ENCODE measurements around the gene C10orf67.
"Not testable (repeated sequence)": the region's sequence is repeated elsewhere in the genome, so short reads cannot be mapped to it uniquely, and the experiment has no call there.

The C10orf67 gene

DNA sequence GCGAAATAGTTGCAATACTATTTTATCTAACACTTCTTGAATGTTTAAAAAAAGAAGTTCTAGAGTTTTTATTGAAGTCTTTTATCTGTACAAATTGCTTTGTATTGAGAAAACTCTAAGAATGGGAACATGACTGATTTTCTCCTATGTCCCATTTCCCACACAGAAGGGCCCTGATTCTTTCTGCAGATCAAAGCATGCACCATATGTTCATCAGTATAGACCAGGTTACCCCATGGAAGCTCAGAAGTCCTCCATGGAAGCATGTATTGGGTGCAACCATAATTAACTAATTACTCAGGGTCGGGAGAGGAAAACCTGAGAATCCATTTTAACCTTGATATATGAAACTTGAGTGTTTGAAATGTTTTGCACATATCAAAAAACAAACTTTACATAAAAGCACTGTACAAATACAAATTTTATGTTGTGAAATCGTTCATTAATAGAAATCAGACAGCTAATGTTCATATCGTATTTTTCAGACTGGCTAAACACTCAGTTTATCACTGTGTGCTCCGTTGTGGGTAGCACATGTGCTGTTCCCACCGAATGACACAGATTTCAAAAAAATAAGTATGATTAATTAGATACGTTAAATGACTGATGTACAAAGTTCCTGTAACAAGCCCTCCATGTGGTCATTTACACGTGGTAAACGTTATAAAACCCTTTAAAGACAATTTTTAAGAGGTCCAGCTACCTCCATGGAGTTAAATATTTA lies 81.0 kb downstream of the C10orf67 start:
- no peak for DNase-seq

- no peak for DNase-seq
Measured at GRCh38 chr10:23262928-23263327, 81.7 kb downstream of the C10orf67 start.

GRCh38 chr10:23258516-23258915 lies 86.1 kb downstream of the C10orf67 start:
- no peak for DNase-seq

DNA sequence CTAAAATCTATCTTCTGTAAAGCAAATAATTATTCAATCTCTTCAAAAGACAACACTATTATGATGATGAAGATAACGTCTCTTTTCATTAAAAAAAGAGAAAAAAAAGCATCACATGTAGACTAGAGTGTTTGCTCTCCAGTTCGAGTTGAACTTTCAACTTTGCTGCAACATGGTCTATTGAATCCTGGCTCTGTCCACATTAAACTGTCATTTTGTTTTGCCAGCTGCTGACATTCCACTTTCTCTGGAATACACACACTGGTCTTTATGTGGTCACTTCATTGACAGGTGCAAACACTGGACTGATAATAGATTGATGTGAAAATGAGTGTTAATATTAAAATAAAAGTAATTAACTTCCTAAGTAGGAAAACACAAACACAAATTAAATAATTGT lies 90.8 kb downstream of the C10orf67 start:
- no peak for DNase-seq

- DNase-seq: not testable (repeated sequence)
Measured at GRCh38 chr10:23252859-23253258, 91.7 kb downstream of the C10orf67 start.

- DNase-seq: not testable (repeated sequence)
Measured at GRCh38 chr10:23241779-23242178, 102.8 kb downstream of the C10orf67 start.

- no peak for DNase-seq
Measured at GRCh38 chr10:23238015-23238414, 106.6 kb downstream of the C10orf67 start.

DNA sequence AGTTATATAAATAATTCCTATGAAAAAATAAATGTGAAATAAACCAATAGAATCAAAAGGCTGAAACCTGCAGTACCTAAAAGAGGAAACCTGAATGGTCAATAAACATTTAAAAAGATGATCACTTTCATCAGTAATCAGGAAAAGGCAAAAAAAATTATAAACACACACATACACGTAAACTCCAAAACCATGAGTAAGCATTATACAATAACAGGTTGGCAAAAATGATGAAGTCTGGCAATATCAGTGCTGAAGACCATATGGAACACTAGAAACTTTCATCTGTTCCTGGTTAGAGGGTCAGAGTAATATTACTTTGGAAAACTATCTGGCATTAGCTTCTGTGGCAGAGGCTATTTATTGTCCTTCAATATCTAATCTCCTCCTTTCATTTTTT lies 114.0 kb downstream of the C10orf67 start:
- no peak for DNase-seq

GRCh38 chr10:23217471-23217870 lies 127.1 kb downstream of the C10orf67 start:
- DNase-seq: no peak

DNA sequence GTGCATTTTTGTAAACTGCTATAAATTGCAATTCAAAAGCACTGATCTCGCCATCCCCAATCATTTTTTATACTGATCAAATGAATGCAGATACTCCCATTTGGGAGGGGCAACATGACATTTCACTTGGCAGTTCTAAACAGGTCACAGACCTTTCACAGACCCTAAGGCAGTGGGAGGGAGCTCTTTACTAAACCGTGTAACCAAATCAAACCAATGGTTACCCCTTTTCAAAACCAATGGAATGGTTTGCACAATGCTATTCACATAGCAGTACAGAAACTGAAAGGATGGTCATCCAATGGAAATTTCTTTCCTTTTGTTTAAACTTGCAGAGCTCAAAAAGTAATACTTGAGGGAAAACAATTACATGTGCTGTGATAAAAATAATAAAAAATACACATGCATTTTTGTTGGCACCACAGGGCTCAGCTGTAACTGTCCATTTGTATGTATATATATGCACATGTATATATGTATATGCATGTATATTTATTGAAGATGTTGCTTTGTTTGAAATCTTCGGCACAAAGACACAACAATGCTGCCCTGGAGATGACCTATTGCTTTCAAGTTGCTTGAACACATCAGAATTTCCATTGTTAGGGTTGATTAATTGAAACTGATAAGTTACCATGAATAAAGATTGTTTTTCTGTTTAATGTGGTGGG lies 138.5 kb downstream of the C10orf67 start:
- DNase-seq: no peak

GRCh38 chr10:23204773-23205172 lies 139.8 kb downstream of the C10orf67 start:
- no peak for DNase-seq

DNA sequence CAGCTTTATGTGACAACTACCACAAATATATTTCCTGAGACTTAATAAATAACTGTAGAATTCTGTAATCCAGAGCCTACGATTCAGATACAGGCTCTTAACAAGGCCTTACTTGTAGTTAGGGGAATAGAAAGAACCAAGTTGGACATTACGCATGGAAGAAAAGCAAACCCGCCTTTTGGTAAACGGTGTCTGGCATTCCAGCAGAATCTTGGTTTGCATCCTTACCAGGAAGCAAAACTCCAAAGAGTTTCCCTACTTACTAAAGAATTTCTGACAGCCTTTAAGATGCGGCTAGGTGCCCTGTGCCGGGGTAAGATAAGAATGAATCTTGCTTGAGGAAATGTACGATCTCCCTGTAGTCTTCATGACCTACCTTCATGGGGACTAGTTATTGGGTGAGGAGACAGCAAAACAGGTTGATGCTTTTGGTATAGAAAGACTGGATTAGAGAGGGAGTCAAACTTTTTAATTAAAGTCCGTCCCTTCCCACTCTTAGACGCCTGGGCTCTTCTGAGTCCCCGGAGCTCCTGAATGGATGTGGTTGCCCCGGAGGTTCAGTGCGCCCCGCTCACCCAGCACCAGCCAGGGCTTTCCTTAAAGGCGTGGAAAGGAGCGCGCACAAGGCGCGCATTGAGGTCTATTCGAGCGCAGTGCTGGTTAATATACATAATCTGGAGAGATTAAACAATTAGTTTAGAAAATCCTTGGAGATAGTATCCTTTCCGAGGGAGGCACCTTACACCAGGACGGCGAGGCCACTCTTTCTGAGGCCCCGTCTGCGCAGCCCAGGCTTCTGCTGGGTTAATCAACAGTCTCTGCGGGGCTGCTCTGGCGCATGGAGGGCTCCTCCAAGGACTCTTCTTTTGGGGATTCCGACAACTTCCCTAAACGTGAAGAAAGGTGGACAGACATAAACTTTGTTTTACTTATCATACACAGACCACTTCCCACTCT lies 140.9 kb downstream of the C10orf67 start:
- no peak for DNase-seq

GRCh38 chr10:23202779-23203178 lies 141.8 kb downstream of the C10orf67 start:
- DNase-seq: no peak

- no peak for DNase-seq
Measured at GRCh38 chr10:23201837-23202236, 142.8 kb downstream of the C10orf67 start.

DNA sequence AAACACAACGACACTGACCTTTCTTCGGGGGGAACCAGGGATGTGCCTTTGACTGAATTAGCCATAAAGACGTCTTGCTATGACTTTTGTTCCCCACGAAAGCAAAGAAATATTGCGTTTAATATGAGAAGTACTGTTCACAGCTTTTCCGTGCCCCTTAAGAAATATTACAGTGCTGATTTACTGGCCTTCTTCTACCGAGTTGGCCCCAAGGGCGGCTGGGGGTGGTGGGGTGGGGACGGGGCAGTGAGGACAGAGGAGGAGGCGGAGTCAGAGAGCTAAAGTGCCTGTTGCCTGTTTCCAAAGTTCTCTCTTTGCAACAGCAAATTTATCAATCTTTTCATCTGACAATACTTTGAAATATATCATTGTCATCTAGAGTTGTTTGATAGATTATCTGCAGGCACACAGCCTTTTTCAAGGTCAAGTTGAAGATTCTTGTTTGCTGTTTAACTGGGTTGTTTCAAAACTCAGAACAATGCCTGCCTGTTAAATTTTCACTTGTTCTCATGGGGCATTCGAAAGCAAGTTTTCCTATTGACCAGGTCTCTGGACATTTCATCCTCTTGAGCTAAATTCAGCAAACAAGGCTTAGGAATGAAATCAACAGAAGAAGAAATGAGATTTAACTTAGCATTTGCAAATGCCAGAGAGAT lies 143.5 kb downstream of the C10orf67 start:
- no peak for DNase-seq

DNA sequence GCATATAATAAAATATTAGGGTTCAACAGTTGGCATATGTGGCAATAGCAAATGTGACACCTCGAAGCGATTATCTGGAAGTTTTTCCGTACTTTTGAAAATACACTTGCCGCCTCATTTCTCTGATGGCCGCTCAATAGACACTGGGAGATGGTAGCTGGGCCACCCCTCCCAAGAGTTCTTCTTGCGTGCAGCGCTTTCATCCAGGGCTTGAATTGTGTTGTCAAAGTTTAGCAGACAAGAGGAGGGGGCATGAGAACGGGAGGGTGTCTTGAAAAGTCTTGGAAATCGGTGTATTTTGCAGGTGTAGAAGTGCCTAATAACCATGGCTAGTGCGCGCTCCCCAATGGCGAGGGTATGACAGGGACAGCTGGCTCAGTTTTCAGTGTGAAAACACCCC lies 144.0 kb downstream of the C10orf67 start:
- no peak for DNase-seq

DNA sequence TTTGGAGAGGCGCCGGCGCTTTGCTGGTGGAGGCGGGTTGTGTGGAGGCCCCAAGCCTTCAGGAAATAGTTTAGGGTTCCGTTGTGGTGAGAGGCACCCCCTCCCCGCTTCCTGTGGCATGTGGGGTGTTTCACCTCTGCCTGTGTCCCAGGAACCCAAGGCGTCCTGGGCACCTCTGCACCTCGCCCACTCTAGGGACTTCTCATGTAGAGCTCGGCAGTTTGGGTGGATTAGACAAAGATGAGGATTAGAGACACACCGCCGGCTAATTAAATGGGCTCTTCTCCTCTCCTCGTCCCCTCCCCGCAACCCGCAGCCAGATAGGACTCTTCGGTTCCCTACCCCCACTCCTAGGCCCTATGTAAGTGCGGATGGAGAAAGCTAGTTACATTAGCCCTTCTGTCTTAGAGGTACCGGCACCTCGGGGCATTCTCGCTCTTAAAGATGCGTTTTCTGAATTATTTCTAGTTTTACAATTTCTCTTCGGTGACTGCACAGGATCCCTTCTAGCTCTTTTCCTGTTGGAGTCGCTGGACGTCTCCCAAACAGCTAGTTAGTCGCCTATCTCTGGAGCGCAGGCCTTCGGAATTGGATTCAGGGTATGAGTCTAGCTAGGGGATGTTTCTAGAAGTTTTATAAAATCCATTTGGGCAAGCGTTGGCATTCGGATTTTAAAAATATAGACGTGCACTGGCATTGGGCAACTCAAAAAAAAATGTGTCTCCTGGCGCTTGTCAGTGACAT lies 144.7 kb downstream of the C10orf67 start:
- no peak for DNase-seq

DNA sequence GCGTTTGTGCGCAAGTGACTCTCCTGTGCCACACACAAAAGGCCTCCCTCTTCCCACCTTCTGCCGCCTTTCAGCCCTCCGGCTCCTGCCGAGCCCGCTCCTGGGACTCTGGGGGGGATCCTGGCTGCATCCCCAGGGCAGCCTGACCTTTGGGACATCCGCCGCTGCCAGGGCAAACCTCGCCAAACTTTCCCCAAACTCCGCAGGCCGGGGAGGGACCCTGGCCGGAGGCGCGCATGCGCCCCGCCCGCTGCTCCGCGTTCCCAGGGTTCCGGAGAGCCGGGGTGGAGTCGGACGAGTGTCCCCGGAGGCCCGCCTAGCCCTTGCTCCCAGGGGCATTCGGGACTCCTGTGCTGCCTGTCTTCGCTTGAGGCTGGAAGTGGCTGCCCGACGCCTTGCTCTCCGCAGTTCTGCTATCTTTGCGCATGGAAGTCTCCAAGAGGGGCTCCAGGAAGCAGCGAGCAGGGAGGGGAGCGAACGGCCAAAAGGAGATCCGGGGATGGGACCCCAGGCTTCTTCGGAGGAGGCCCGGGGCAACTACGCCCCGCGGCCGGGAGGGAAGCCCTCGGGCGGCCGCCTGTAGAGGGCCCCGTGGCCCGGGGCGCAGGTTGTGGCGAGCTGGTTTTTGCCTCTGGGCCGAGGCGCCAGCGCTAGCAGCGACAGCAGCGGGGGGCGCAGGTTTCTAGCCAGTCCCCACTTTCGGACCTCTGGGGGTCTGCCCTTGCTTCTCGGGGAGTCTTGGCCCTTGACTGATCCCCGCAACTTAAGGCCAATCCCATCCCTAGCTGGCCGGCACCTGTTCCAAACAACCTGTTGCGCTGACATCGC lies 145.4 kb downstream of the C10orf67 start:
- DNase-seq: no peak

DNA sequence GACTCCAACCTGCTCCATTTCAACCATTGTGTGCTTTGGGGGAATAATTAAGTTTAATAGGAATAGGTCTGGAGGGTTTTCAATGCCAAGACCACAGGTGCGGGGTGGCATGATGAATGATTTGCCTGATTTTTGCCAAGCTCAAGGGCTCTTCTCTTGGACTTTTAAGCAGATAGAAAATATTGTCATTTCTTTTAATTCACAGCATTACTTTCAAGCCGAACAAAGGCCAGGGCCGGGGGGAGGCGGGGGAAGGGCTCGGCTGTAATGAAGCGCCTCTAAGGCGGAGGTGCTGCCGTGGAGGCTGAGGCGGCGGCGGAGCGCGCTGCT lies 146.0 kb downstream of the C10orf67 start:
- no peak for DNase-seq

DNA sequence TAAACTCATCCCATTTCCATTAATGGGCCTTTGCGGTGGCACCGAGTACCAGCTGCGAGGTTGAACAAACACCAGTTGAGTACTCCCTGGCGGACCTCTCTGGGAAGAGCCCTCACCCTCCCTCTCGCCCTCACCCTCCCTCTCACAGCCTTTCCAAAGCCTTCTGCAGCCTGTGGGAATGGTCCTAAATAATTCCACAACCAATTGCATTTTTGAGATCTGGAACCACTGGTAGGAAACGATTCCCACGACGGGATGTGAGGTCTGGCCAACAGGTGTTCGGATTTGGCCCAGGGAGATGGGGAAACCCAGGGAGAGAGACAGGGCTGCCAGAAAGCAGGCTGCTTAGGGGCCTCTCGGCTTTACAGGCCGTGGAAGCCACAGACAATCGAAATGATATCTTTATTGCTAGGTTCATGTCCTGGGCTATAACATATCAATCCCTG lies 147.2 kb downstream of the C10orf67 start:
- DNase-seq: no peak

- DNase-seq: no peak
Measured at GRCh38 chr10:23196915-23197314, 147.7 kb downstream of the C10orf67 start.

Data from fibroblast of upper back skin (primary cell).